Stimulated activated naive B cell treated with anti-CD40 and anti-IgM and Interleukin-4, amounts not matched to agents 10 μg/mL and 1 μg/mL and 100 μg/mL, for 72 hours (primary cell): ENCODE data around the gene EMX1.
"Not testable (repeated sequence)": the region's sequence is repeated elsewhere in the genome, so short reads cannot be mapped to it uniquely, and the experiment has no call there.

Experiments used
- ATAC-seq, 2 donors: fragments of 150-1000 bp; cut with Tn5 transposase; replicated peaks; 2 replicates each; pipeline ENCODE4 v1.10.0; 2021; ENCODE audit warnings: moderate library complexity in 1 of 2
- DNase-seq: peaks from one replicate; pipeline ENCODE4 v3.0.0; 2021
- H3K27ac Mint-ChIP-seq: one replicate; pipeline ENCODE4 v1.8.0; 2022; ENCODE audit warnings: mild to moderate bottlenecking, mixed read lengths
- H3K27me3 Mint-ChIP-seq, 2 donors: one replicate each; pipeline ENCODE4 v1.8.0; 2022; ENCODE audit warnings: mixed read lengths in 2 of 2
- H3K36me3 Mint-ChIP-seq, 2 donors: one replicate each; pipeline ENCODE4 v1.8.0; 2022; ENCODE audit warnings: mixed read lengths in 2 of 2, mild to moderate bottlenecking in 1 of 2
- H3K4me1 Mint-ChIP-seq, 2 donors: one replicate each; pipeline ENCODE4 v1.8.0; 2022; ENCODE audit warnings: mixed read lengths in 2 of 2, mild to moderate bottlenecking in 1 of 2
- H3K4me3 Mint-ChIP-seq, 2 donors: one replicate each; pipeline ENCODE4 v1.8.0; 2022; ENCODE audit warnings: mild to moderate bottlenecking in 2 of 2, mixed read lengths in 2 of 2, moderate library complexity in 1 of 2
- H3K9me3 Mint-ChIP-seq, 2 donors: one replicate each; pipeline ENCODE4 v1.8.0; 2022; ENCODE audit warnings: mixed read lengths in 2 of 2, mild to moderate bottlenecking in 1 of 2

The EMX1 gene

DNA sequence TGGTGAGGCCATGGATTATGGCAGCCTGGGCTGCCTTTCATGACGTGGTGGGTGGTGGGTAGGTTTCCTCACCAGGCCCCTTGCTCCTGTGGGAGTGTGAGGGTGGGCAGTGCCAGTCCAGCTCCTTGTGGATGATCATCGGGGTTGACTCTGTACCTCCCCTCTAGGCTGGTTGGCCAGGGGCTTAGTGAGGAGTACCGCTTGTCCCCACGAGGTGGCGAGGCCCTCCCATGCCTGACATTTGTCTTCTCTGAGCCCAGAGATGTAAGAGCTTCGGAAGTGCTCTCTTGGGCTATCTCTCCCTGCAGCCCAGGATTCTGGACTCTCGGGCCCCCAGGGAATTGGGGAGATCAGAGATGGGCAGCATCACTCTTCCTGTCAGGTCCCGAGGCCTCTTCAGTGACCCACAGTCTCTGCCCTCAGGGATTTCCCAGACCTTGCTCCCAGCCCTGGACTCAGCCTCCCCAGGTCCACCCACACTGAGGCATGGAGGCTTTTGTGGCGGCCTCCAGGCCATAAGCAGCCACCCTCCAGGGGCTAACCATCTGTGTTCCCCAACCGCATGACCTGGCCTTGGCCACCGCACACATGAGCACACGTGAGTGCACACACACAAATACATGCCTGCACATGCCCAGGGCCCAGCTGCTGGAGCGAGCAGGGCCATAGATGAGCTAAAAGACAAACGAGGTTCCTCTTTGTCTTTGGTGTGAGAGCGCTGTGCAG lies 23.6 kb upstream of the EMX1 start:
- Mint-ChIP-seq H3K36me3 (peaks cover 1 to 11% of the 10 kb centered on the region in 2 donors), H3K27me3 (peaks cover 75 to 89% of the 10 kb centered on the region in 2 donors), H3K4me1 (peaks cover 6 to 22% of the 10 kb centered on the region in 2 donors), H3K9me3 (no peaks in the 10 kb centered on the region), H3K4me3 (no peak overlapping the region), H3K27ac (no peak overlapping the region)
- peak; percentile 76 to 83 for ATAC-seq
- DNase-seq, result no peak

DNA sequence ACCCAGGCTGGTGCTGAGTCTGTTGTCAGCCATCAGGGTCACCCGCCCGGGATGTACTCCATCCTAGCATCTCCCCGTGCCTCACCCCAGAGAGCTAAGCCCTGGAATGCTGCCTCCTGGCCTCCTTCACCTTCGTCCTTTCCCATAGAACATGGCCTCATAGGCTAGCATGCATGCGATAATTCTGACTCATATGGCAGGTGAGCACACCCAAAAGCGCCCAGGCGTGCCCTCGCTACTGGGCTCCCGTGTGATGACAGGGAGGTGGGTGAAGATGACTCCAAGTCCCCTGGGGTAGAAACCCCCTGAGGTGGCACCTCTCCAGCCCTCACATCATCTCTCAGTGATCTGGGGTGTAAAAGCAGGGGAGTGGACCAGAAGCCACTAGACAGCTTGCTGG lies 22.8 kb upstream of the EMX1 start:
- Mint-ChIP-seq H3K9me3 (no peaks in the 10 kb centered on the region), H3K36me3 (peaks cover 1 to 11% of the 10 kb centered on the region in 2 donors), H3K4me3 (no peak overlapping the region), H3K27ac (no peak overlapping the region), H3K4me1 (peaks cover 6 to 22% of the 10 kb centered on the region in 2 donors), H3K27me3 (peaks cover 72 to 84% of the 10 kb centered on the region in 2 donors)
- ATAC-seq (no peak), DNase-seq (no peak)

DNA sequence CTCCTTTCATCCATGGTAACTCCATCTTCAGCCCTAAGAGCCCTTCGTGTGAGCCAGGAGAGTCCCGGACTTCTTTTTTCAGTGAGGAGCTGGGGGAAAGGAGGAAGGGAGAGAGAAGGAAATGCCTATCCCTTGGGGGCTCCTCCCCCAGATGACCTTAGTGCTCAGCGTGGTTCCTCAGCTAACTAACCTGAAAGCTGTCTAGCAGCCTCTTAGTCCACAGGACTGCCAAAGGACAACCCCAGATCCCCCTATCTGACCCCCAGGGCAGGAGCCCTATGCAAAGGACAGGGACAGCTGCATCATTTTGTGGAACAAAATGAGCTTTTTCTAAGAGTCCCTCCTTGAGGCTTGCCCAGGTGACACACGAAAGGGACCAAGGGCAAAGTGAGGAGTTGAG lies 22.2 kb upstream of the EMX1 start:
- H3K36me3 Mint-ChIP-seq, result peaks cover 1 to 7% of the 10 kb centered on the region in 2 donors
- ATAC-seq (no peak), DNase-seq (no peak)
- no peak overlapping the region for H3K27ac Mint-ChIP-seq
- H3K4me3 Mint-ChIP-seq, result no peak overlapping the region
- H3K4me1 Mint-ChIP-seq, result peaks cover 6 to 22% of the 10 kb centered on the region in 2 donors
- no peaks in the 10 kb centered on the region for H3K9me3 Mint-ChIP-seq
- H3K27me3 Mint-ChIP-seq, result peaks cover 70 to 83% of the 10 kb centered on the region in 2 donors

DNA sequence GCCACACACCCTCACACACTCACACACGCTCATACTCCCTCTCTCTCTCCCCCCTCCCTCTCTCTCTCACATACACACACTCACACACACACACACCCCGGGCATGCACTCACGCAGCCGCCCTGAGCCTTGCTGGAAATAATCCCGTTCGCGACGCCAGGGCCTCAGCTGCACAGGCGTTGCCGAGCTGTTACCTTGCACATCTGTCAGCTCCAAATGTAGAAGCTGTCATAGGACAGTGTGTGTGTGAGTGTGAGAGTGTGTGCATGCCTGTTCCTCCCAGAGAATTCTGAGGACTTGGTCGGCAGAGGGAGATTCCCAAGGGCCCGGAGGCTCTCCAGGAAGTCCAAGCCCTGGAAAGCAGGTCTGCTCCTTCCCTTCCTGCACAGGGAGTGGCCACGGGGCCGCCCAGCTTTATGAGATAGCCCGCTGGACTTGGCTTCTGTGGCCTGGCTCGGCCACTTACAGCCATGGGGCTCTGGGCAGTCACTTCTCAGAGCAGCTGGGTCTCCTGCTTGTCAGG lies 21.5 kb upstream of the EMX1 start:
- DNase-seq, result no peak
- Mint-ChIP-seq H3K9me3 (no peaks in the 10 kb centered on the region), H3K27me3 (peaks cover 72 to 83% of the 10 kb centered on the region in 2 donors), H3K27ac (no peak overlapping the region), H3K4me1 (peaks cover 6 to 22% of the 10 kb centered on the region in 2 donors), H3K4me3 (peak overlapping the region in 1 of 2 donors; percentile 5), H3K36me3 (peaks cover 1 to 4% of the 10 kb centered on the region in 2 donors)
- ATAC-seq, result no peak

DNA sequence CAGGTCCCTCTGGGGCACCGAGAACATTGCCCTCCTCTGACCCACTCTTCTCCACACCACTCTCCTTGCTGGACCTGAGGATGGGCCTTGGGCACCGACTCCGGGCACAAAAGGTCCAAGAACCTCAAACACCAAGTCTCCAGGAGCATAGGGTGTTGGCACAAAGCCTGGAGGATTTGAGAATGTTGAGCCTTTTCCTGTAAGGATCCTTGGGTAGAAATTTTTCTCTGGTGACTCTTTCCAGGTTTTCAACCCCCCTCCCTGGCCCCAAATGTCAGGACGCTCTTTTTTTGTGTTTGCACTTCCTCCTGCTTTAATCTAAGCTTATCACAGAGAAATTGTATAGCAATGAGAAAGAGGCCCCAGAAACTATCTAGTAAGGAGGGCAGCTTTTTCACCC lies 20.9 kb upstream of the EMX1 start:
- no peak for DNase-seq
- peaks cover 6 to 22% of the 10 kb centered on the region in 2 donors for H3K4me1 Mint-ChIP-seq
- H3K9me3 Mint-ChIP-seq, result no peaks in the 10 kb centered on the region
- no peak for ATAC-seq
- peaks cover 1 to 2% of the 10 kb centered on the region in 2 donors for H3K36me3 Mint-ChIP-seq
- peaks cover 75 to 83% of the 10 kb centered on the region in 2 donors for H3K27me3 Mint-ChIP-seq
- H3K4me3 Mint-ChIP-seq, result no peak overlapping the region
- H3K27ac Mint-ChIP-seq, result no peak overlapping the region

DNA sequence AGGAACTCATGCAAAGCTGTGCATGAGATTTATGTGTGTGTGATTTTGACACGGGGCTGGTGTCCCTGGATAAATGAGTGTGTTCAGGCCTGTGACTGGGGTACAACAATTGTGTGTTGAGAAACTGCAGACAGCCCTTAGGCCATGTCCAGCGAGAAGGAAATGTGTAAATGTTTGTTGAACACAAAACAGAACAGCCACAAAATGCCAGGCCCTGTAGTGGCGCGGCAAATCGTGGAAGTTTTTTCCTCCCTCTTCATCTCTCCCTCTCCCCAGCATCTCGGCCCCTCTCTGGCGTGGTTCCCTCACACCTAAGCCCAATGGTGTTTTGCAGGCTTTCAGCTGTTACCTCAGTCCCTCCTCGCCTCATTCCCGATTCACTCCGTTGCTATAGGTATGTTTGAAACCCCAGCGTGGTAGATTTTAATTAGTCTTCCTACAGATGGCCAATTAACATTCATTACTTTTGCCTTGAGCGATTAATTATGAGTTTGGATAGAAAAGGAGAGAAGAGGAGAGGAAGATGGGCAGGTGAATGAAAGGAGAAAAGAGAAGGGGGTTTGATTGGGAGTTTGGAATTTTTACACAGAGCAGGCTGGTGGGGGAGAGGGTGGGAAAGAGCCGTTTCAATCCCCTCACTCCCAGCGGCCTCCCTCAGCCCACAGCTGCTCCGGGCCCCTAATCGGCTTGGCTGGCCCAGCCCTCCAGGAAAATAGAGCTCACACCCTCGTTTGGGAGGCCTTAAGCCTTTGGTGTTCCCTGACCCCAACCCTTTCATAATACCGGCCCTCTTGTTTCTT lies 19.3 kb upstream of the EMX1 start:
- H3K36me3 Mint-ChIP-seq, result no peaks in the 10 kb centered on the region
- DNase-seq, result no peak
- no peak overlapping the region for H3K4me3 Mint-ChIP-seq
- H3K27ac Mint-ChIP-seq, result no peak overlapping the region
- no peak for ATAC-seq
- H3K27me3 Mint-ChIP-seq, result peaks cover 72 to 80% of the 10 kb centered on the region in 2 donors
- peaks cover 6 to 22% of the 10 kb centered on the region in 2 donors for H3K4me1 Mint-ChIP-seq
- H3K9me3 Mint-ChIP-seq, result no peaks in the 10 kb centered on the region

DNA sequence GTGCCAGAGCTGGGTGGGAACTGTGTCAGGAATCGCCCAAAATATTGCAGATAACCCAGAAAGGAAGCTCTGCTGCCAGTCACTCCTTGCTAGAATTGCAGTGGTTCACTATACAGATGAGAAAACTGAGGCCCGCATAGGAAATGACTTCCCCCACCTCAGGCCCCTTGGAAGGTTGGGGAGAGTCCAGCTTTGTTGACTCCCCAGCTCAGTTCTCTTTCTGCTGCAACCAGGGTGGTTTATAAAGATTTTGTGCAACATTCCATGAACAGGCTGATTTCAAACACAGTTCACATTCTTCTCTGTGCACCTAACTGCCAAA lies 18.8 kb upstream of the EMX1 start:
- H3K9me3 Mint-ChIP-seq, result no peaks in the 10 kb centered on the region
- no peak overlapping the region for H3K4me3 Mint-ChIP-seq
- H3K36me3 Mint-ChIP-seq, result no peaks in the 10 kb centered on the region
- ATAC-seq (no peak), DNase-seq (no peak)
- H3K27ac Mint-ChIP-seq, result no peak overlapping the region
- H3K4me1 Mint-ChIP-seq, result peaks cover 6 to 22% of the 10 kb centered on the region in 2 donors
- peaks cover 73 to 79% of the 10 kb centered on the region in 2 donors for H3K27me3 Mint-ChIP-seq

DNA sequence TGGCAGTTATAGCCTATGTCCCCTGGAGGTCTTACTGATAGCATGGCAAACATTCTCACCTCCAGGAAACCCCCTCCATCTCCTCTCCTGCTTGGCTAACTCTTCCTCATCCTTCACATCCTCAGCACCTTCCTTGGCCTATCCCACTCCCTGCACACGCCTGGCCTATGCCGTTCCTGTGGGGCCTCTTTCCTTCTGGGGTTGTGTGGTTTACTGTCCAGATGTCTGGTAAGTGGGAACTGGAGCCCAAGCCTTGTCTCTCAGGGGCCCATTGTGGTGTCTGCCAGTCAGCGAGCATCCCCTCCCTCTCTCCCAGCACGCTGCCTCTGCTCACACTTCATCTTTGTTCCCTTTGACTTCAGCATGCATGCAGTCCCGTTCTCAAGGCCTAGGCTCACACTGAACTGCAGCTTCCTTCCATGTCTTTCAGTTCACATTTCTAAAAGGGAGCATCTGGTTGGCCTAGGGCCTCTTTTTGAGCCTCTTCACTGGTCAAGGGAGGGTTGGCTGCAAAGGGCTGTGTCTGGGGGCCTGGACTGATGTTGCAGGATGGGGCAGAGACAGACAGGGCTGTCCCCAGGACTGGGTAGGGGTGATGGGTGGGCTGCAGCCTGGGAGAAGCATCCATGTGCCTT lies 17.0 kb upstream of the EMX1 start:
- Mint-ChIP-seq H3K9me3 (no peaks in the 10 kb centered on the region), H3K4me1 (peaks cover 2 to 6% of the 10 kb centered on the region in 2 donors), H3K27ac (no peak overlapping the region), H3K4me3 (no peak overlapping the region), H3K27me3 (peaks cover 65% of the 10 kb centered on the region in 2 donors), H3K36me3 (no peaks in the 10 kb centered on the region)
- DNase-seq (no peak), ATAC-seq (no peak)

DNA sequence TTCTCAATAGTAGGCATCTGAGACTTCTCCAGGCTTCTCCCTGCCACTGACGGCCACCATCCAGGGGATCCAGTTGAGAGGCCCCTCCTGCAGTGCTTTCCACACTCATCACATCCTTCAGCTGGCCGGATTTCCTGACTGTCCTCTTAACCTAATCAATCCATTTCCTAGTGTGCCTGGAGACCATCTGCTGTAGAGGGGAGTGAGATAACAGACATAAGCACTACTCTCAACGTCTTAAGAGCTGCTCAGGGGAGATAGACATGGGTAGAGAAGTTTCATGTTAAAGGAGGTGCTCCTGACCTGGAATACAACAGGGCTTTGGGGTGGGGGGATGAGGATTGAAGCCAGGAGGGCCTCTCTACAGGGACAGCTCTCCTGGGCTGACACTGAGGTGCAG lies 15.9 kb upstream of the EMX1 start:
- Mint-ChIP-seq H3K36me3 (no peaks in the 10 kb centered on the region), H3K9me3 (peaks cover 0 to 5% of the 10 kb centered on the region in 2 donors), H3K27ac (no peak overlapping the region), H3K27me3 (peaks cover 62 to 66% of the 10 kb centered on the region in 2 donors), H3K4me1 (no peaks in the 10 kb centered on the region), H3K4me3 (no peak overlapping the region)
- DNase-seq (no peak), ATAC-seq (no peak)

DNA sequence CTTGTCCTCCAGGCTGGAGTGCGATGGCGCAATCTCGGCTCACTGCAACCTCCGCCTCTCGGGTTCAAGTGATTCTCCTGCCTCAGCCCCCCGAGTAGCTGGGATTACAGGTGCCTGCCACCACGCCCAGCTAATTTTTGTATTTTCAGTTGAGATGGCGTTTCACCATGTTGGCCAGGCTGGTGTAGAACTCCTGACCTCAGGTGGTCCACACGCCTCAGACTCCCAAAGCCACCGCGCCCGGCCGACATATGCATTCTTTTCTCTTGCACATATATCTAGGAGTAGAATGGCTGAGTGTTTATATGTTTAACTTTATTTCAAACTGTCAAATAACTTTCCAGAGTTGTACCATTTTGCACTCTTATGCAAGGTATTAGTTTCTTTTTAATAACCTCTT lies 9.9 kb upstream of the EMX1 start:
- H3K9me3 Mint-ChIP-seq, DNase-seq, ATAC-seq, H3K36me3 Mint-ChIP-seq, H3K4me1 Mint-ChIP-seq, H3K27ac Mint-ChIP-seq, H3K4me3 Mint-ChIP-seq: not testable (repeated sequence)
- H3K27me3 Mint-ChIP-seq, result peaks cover 57 to 58% of the 10 kb centered on the region in 2 donors

DNA sequence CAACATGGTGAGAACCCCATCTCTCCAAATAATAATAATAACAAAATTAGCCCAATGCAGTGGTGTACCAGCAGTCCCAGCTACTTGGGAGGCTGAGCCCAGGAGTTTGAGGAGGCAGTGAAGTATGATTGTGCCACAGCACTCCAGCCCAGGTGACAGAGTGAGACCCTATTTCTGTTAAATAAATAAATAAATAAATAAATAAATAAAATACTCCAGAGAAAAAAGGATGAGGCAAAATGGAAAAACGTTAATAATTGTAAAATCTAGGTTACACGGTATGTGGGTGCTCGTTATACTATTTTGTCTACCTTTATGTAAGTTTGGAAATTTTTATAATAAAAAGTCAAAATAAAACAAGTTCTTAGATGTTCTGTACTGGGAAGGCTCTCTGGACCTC lies 8.6 kb upstream of the EMX1 start:
- Mint-ChIP-seq H3K36me3 (peaks cover 0 to 2% of the 10 kb centered on the region in 2 donors), H3K4me3 (no peak overlapping the region), H3K9me3 (peaks cover 0 to 6% of the 10 kb centered on the region in 2 donors), H3K27me3 (peaks cover 55 to 60% of the 10 kb centered on the region in 2 donors), H3K4me1 (no peaks in the 10 kb centered on the region), H3K27ac (no peak overlapping the region)
- DNase-seq (no peak), ATAC-seq (no peak)

DNA sequence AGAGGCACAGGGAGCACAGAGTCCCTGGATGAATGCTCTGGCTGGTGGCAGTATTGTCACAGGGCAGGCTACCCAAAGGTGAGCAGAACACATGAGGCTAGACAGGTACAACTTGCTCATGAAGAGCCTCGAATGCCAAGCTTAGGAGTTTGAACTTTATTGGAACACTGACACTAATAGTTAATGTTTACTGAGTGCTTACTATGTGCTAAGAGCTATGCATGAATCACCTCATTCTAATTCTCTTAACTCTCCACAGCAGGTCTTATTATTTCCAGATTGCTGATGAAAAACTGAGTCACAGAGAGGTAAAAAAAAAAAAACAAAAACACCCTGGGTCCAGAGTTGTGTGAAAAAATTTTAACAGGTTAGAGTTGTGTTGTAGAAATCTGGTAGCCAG lies 6.1 kb upstream of the EMX1 start:
- peaks cover 16 to 22% of the 10 kb centered on the region in 2 donors for H3K4me1 Mint-ChIP-seq
- peaks cover 0 to 2% of the 10 kb centered on the region in 2 donors for H3K36me3 Mint-ChIP-seq
- H3K27me3 Mint-ChIP-seq, result peaks cover 62 to 74% of the 10 kb centered on the region in 2 donors
- no peak overlapping the region for H3K27ac Mint-ChIP-seq
- DNase-seq (no peak), ATAC-seq (no peak)
- no peak overlapping the region for H3K4me3 Mint-ChIP-seq
- peaks cover 0 to 2% of the 10 kb centered on the region in 2 donors for H3K9me3 Mint-ChIP-seq

DNA sequence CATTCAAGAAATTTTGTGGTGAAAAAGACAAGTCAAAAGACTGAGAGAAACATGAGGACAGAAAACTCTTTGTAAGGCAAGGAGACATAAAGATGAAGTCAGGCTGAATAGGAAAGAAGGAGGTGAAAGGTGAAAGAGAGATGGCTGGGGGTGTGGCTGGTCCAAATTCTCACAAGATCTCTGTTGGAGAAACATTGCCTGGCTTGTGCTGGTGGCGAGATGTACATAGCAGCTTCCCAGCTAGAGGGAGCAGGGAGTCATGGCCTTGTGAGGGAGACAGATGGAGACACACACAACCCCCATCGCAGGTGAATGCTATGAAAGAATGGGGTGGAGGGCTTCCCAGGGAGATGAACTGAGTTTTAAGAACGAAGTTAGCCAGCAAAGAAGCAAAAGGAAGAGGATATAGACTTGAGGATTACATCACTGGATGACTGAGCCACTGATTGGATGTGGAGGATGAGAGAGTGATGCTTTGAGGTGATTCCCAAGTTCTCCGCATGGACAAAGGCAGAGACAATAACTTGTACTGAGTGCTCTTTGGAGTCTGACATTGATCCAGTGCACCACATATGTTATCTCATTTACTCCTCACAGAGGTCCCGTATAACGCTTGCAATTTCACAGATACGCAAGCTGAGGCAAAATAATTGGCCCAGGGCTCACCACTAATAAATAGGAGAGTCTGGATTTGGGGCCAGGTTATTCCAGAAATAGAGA lies 3.7 kb upstream of the EMX1 start:
- Mint-ChIP-seq H3K4me1 (peaks cover 25 to 31% of the 10 kb centered on the region in 2 donors), H3K27ac (no peak overlapping the region), H3K36me3 (no peaks in the 10 kb centered on the region), H3K9me3 (no peaks in the 10 kb centered on the region), H3K27me3 (peaks cover 62 to 75% of the 10 kb centered on the region in 2 donors), H3K4me3 (no peak overlapping the region)
- ATAC-seq, result no peak
- no peak for DNase-seq

DNA sequence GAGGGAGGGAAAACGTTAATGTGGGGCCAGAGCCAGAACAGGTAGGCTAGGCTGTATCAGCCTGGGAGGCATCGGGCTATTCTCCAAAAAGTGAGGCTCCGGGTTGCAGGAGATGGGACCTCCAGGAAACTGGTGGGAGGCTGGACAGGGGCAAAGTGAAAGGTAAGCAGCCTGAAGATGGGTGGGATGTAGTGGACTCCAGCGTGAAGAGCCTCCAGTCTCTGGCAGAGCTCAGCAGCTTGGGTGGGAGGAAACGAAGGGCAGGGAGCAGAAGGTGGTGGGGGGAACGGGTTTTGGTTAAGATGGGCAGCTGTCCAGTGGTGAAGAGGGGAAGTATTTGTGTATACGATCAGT lies 3.1 kb upstream of the EMX1 start:
- Mint-ChIP-seq H3K4me3 (no peak overlapping the region), H3K9me3 (no peaks in the 10 kb centered on the region), H3K27ac (no peak overlapping the region), H3K4me1 (peaks cover 26 to 31% of the 10 kb centered on the region in 2 donors), H3K27me3 (peaks cover 62 to 74% of the 10 kb centered on the region in 2 donors), H3K36me3 (no peaks in the 10 kb centered on the region)
- ATAC-seq, result no peak
- no peak for DNase-seq
